Kidney (tissue), 14 donors: ENCODE measurements around the gene UBASH3B. TPM values are rescaled to one million over a fixed set of nuclear protein-coding genes. Genes with fewer than 3 reads are reported as not detected.
"Not testable (repeated sequence)": the region's sequence is repeated elsewhere in the genome, so short reads cannot be mapped to it uniquely, and the experiment has no call there.

Source experiments
- DNase-seq, 5 donors: peaks; one replicate each; pipeline ENCODE4 v3.0.0-alpha.2; 2013 to 2020
- FAIRE-seq: peaks from 2 replicates; lab custom pipeline; 2012; peaks lifted over from hg19 to GRCh38; lab: Jason Lieb, UNC
- H3K27ac ChIP-seq, 2 donors: one replicate each; pipeline ENCODE4 v1.7.0; 2013; ENCODE audit warnings: low read depth in 2 of 2, low read length in 2 of 2, inconsistent platforms in 1 of 2
- H3K27me3 ChIP-seq: one replicate; pipeline ENCODE4 v1.7.1; 2013; ENCODE audit warnings: low read length, inconsistent platforms; ENCODE audit not compliant: control insufficient read depth, insufficient read depth
- H3K36me3 ChIP-seq, 3 donors: one replicate each; pipeline versions ENCODE4 v1.7.0 to v1.7.1; 2013; ENCODE audit warnings: low read length in 3 of 3, control low read depth in 1 of 3, inconsistent platforms in 1 of 3; ENCODE audit not compliant: insufficient read depth in 3 of 3, control insufficient read depth in 2 of 3
- H3K4me1 ChIP-seq, 3 donors: one replicate each; pipeline versions ENCODE4 v1.7.0 to v1.7.1; 2013; ENCODE audit warnings: low read length in 3 of 3, inconsistent platforms in 1 of 3, low read depth in 1 of 3; ENCODE audit not compliant: control insufficient read depth in 2 of 3, insufficient read depth in 2 of 3
- H3K4me3 ChIP-seq, 3 donors: one replicate each; pipeline versions ENCODE4 v1.7.0 to v1.8.1; 2013; ENCODE audit warnings: low read length in 3 of 3, control low read depth in 1 of 3, inconsistent platforms in 1 of 3
- H3K9ac ChIP-seq, 3 donors: one replicate each; pipeline versions ENCODE4 v1.7.0 to v1.7.1; 2013; ENCODE audit warnings: low read length in 3 of 3, control low read depth in 1 of 3, inconsistent platforms in 1 of 3
- H3K9me3 ChIP-seq, 3 donors: one replicate each; pipeline versions ENCODE4 v1.7.0 to v1.7.1; 2013; ENCODE audit warnings: low read length in 3 of 3, control low read depth in 1 of 3, inconsistent platforms in 1 of 3; ENCODE audit not compliant: control insufficient read depth in 2 of 3, insufficient read depth in 1 of 3
- CTCF ChIP-seq: IDR thresholded peaks from 3 replicates; pipeline ENCODE4 v1.5.1; 2012; ENCODE audit warnings: mild to moderate bottlenecking, moderate library complexity, borderline replicate concordance; ENCODE audit not compliant: insufficient read depth; ENCODE audit errors: extremely low read depth
- intact Hi-C: fragments of 100-400 bp; cut with DNase I; formaldehyde crosslinking; loops from one replicate; pipeline ENCODE4 v1.11.1; 2022
- polyA plus RNA-seq: library from polyadenylated mRNA; stranded (reverse); fragments of 350-450 nt; fragmentation: Illumina TruSeq; extraction: RNeasy Lipid Tissue Mini Kit (QIAGEN cat#74804); gene quantifications from one replicate; pipeline ENCODE4 v1.2.3, GENCODE V29; 2014; ENCODE audit warnings: low read depth, low replicate concordance; ENCODE audit not compliant: insufficient read depth
- total RNA-seq: library from RNA; stranded (reverse); fragmentation: NEBNext Ultra II Directional; extraction: Animal tissue kit (Norgen Biotek cat#: 25700); gene quantifications from one replicate; pipeline ENCODE4 v1.2.1, GENCODE V29; 2021
- donor health status: control.
- donor health status: control.
- donor health status: control.
- donor health status: control.
- donor health status: control.
- donor health status: DM: yes; HTN: yes; CAD: no.
- donor health status: Normal renal cell carcinoma (clear cell type).

The UBASH3B gene
- total and polyA plus RNA-seq, 2 donors from 2014 or later: 0.62 to 22.8 TPM

- DNase-seq: peak in 4 of 5 donors; percentile 61 to 92 (median 78)
- H3K27ac ChIP-seq: no peak overlapping the region
- H3K27me3 ChIP-seq: no peaks in the 10 kb centered on the region
- TF ChIP-seq CTCF: peak; percentile 82
- H3K9ac ChIP-seq: no peak overlapping the region
- intact Hi-C loops: loop anchor here (10.0 kb wide), 1 partner anchor 59 kb away; no protein-coding TSS in a partner anchor
- H3K4me1 ChIP-seq: no peaks in the 10 kb centered on the region
- H3K4me3 ChIP-seq: no peak overlapping the region
- H3K9me3 ChIP-seq: no peaks in the 10 kb centered on the region
- peak; percentile 92 for FAIRE-seq
- no peaks in the 10 kb centered on the region for H3K36me3 ChIP-seq
Measured at GRCh38 chr11:122853971-122854446, 198.5 kb downstream of the UBASH3B start.

GRCh38 chr11:122861631-122862030 lies 206.1 kb downstream of the UBASH3B start:
- Histone ChIP-seq H3K27me3 (no peaks in the 10 kb centered on the region), H3K4me3 (no peak overlapping the region), H3K4me1 (no peaks in the 10 kb centered on the region), H3K36me3 (no peaks in the 10 kb centered on the region), H3K9ac (no peak overlapping the region), H3K9me3 (no peaks in the 10 kb centered on the region), H3K27ac (no peak overlapping the region)
- no peak for TF ChIP-seq CTCF
- DNase-seq: no peak
- no peak for FAIRE-seq
- intact Hi-C loops: loop anchor here (10.0 kb wide), 1 partner anchor 163 kb away; no protein-coding TSS in a partner anchor

GRCh38 chr11:122862091-122862490 lies 206.6 kb downstream of the UBASH3B start:
- Histone ChIP-seq H3K9me3 (no peaks in the 10 kb centered on the region), H3K27me3 (no peaks in the 10 kb centered on the region), H3K36me3 (no peaks in the 10 kb centered on the region), H3K27ac (no peak overlapping the region), H3K4me1 (no peaks in the 10 kb centered on the region), H3K4me3 (no peak overlapping the region), H3K9ac (no peak overlapping the region)
- no peak for FAIRE-seq
- intact Hi-C loops: loop anchor here (10.0 kb wide), 1 partner anchor 163 kb away; no protein-coding TSS in a partner anchor
- no peak for DNase-seq
- no peak for TF ChIP-seq CTCF

GRCh38 chr11:122863154-122863553 lies 207.6 kb downstream of the UBASH3B start:
- DNase-seq, H3K4me1 ChIP-seq, H3K27me3 ChIP-seq, H3K9me3 ChIP-seq, H3K36me3 ChIP-seq, H3K4me3 ChIP-seq, H3K9ac ChIP-seq, H3K27ac ChIP-seq, FAIRE-seq: not testable (repeated sequence)
- intact Hi-C loops: loop anchor here (10.0 kb wide), 1 partner anchor 162 kb away; no protein-coding TSS in a partner anchor
